WERI-Rb-1 (cell line): ENCODE measurements around the gene C2CD2.

ENCODE experiments used
- DNase-seq: peaks from one replicate; pipeline ENCODE4 v3.0.0-alpha.2; 2020
- H3K27ac ChIP-seq: fragments of 250-450 bp; sonication (Bioruptor Pico); 2 replicates; pipeline ENCODE4 v1.5.1; 2020; ENCODE audit warnings: mild to moderate bottlenecking, moderate library complexity
- H3K27me3 ChIP-seq: fragments of 250-450 bp; sonication (Bioruptor Pico); 2 replicates; pipeline ENCODE4 v1.5.1; 2021; ENCODE audit warnings: mild to moderate bottlenecking, low read depth, moderate library complexity; ENCODE audit not compliant: insufficient read depth, severe bottlenecking
- H3K36me3 ChIP-seq: fragments of 250-450 bp; sonication (Bioruptor Pico); 2 replicates; pipeline ENCODE4 v1.5.1; 2020; ENCODE audit warnings: mild to moderate bottlenecking, moderate library complexity
- H3K4me3 ChIP-seq: 2 replicates; pipeline ENCODE4 v1.5.1; 2011; ENCODE audit warnings: low read depth, mild to moderate bottlenecking, control low read depth, low read length
- H3K9me3 ChIP-seq: fragments of 250-450 bp; sonication (Bioruptor Pico); 2 replicates; pipeline ENCODE4 v1.5.1; 2021; ENCODE audit warnings: mild to moderate bottlenecking, moderate library complexity; ENCODE audit not compliant: severe bottlenecking
- TF ChIP-seq, protein P1 (sequence below): IDR thresholded peaks from 2 replicates; pipeline ENCODE4 v1.5.1; 2011; ENCODE audit warnings: low read depth, mild to moderate bottlenecking, control low read depth, inconsistent platforms, low read length

C2CD2 gene

DNA sequence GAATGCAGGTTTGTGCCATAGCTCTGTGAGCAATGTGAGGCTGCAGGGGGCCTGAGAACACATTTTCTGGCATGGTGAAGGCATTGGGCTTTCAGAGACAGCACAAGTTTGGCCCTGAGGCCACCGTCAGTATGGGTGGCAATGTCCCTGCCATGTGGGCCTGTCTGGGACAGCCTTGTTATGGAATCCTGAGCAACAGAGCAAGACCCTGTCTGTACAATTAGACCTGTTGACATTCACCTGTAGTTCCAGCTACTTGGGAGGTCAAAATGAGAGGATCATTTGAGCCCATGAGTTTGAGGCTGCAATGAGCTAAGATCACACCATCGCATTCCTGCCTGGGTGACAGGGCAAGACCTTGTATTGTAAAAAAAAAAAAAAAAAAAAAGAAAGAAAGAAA, 110.2 kb downstream of the C2CD2 start:
- H3K36me3 ChIP-seq, result peaks cover 25% of the 10 kb centered on the region
- no peaks in the 10 kb centered on the region for H3K27me3 ChIP-seq
- H3K9me3 ChIP-seq, result peaks cover 4% of the 10 kb centered on the region
- no peak overlapping the region for H3K27ac ChIP-seq
- TF ChIP-seq, protein P1, sequence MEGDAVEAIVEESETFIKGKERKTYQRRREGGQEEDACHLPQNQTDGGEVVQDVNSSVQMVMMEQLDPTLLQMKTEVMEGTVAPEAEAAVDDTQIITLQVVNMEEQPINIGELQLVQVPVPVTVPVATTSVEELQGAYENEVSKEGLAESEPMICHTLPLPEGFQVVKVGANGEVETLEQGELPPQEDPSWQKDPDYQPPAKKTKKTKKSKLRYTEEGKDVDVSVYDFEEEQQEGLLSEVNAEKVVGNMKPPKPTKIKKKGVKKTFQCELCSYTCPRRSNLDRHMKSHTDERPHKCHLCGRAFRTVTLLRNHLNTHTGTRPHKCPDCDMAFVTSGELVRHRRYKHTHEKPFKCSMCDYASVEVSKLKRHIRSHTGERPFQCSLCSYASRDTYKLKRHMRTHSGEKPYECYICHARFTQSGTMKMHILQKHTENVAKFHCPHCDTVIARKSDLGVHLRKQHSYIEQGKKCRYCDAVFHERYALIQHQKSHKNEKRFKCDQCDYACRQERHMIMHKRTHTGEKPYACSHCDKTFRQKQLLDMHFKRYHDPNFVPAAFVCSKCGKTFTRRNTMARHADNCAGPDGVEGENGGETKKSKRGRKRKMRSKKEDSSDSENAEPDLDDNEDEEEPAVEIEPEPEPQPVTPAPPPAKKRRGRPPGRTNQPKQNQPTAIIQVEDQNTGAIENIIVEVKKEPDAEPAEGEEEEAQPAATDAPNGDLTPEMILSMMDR, result no peak
- DNase-seq, result no peak
- H3K4me3 ChIP-seq, result no peak overlapping the region

DNA sequence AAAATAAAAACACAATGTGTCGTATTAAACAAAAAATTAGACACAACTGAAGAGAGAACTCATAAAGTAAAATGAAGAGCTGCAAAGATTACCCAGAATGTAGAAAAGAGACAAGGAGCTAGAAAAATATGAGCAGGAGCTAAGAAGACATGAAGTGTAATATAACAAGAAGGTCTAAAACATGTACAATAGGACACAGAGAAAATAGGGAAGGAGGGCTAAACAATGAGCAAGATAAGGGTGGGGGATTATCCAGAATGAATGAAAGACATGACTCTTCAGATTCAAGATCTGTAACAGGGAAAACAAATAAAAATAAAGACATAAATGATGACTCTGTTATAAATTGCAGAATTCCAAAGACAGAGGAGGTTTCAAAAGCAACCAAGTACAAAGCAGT, 112.9 kb downstream of the C2CD2 start:
- DNase-seq, result no peak
- Histone ChIP-seq H3K36me3 (peaks cover 18% of the 10 kb centered on the region), H3K27ac (no peak overlapping the region), H3K9me3 (peaks cover 4% of the 10 kb centered on the region), H3K27me3 (no peaks in the 10 kb centered on the region), H3K4me3 (no peak overlapping the region)
- TF ChIP-seq, protein P1, result no peak

DNA sequence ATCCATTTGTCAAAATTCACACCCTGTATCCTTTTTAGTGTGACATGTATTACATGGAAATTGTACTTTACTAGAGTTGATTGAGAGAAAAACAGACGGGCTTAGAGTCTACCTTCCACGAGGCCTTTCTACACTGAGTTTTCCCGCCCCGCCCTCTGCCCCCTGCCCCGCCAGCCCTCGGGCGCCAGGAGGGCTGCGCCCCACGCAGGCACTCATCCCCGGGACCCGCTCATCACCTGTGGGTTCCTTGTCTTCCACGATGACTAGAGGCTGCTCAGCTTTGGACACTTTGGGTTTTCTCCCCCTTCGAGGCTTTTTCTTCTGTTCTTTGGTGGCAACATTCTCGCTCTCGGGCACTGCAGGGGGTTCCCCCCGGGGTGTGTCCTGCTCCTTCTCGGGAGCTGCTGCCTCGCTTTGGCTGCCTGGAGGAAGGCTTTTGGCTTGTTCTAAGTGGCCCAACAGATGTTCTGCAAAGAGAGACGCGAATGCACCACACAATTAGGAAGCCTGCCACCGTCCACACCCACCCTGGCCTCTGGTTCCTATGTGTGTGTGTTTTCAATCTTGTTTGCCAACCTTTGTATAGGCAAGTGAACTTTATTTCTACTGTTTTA, 114.3 kb downstream of the C2CD2 start:
- H3K27ac ChIP-seq, result no peak overlapping the region
- peaks cover 26% of the 10 kb centered on the region for H3K36me3 ChIP-seq
- no peak for DNase-seq
- no peaks in the 10 kb centered on the region for H3K27me3 ChIP-seq
- H3K9me3 ChIP-seq, result peaks cover 4% of the 10 kb centered on the region
- TF ChIP-seq, protein P1, result no peak
- H3K4me3 ChIP-seq, result no peak overlapping the region

DNA sequence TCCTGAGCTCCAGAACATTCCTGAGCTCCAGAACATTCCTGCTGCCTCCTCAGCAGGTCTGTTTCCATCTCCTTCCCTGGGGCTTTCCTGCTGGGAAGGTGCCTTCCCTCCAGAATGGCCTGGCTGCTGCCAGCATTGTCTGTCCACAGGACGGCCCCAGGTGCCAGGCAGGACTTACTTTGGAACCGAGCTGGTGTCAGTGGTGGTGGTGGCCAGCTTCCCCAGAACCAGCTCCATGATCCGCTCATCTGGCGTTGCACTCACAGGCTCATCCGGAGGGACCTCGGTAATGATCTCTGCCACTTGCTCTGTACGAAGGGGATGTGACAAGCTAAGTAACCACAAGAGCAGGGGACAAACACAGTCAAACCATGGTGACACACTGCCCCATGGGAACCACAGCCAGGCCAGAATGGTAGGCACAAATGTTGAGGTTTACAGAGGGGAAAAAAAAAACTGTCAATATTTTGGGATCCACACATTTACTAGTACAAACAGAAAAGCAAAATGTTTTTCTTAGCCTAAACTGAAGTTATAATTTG, 116.0 kb downstream of the C2CD2 start:
- TF ChIP-seq, protein P1, result no peak
- no peak overlapping the region for H3K27ac ChIP-seq
- H3K36me3 ChIP-seq, result peaks cover 36% of the 10 kb centered on the region
- peaks cover 4% of the 10 kb centered on the region for H3K9me3 ChIP-seq
- H3K4me3 ChIP-seq, result no peak overlapping the region
- no peaks in the 10 kb centered on the region for H3K27me3 ChIP-seq
- no peak for DNase-seq

DNA sequence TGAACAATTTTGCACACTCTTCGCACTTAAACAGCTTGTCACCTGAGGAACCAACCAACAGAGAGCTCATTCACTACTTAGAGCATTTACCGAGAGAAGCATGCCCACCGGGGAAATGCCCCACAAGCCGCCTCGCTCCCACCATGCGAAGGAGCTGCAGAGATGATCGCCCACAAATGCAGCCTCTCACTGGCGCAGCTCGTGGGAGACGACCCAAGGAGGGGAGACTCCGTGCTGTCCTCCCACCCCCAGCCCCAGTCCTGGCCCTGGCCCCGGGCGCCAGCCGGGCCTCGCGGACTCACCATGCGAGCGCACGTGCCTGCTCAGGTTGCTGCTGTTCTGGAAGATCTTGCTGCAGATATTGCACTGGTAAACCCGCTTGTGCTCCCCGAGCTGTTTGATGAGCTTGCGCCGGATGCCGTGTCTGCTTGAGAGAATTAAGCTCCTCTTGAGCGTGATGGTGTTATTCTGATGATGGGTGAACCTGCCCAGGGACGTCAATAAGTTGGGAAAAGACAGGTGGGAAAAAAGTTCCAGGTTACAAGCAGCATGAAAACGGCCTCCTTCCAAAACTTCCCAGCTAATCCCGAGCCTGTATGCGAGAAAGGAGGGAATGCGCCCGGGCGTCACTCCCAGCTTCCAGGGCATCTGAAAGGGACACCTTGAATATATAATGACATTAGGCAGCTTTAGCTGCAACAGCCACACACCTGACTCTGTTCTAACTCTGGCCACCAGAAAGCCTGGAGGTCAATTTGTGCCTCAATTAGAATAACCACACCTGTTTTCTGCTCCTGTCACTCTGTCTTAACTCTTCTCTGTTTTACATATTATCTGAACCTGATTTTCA, 117.4 kb downstream of the C2CD2 start:
- no peaks in the 10 kb centered on the region for H3K27me3 ChIP-seq
- H3K27ac ChIP-seq, result peak overlapping the region; percentile 35
- H3K36me3 ChIP-seq, result peaks cover 36% of the 10 kb centered on the region
- no peak for DNase-seq
- peaks cover 4% of the 10 kb centered on the region for H3K9me3 ChIP-seq
- no peak overlapping the region for H3K4me3 ChIP-seq
- TF ChIP-seq, protein P1, result no peak
